Cardiac ventricle fibroblast (primary cell): ENCODE data around the gene OR51E1. TPM values are rescaled to one million over a fixed set of nuclear protein-coding genes. Genes with fewer than 3 reads are reported as not detected.

ENCODE experiments used
- total RNA-seq: library from RNA; depleted of rRNA; stranded (reverse); fragments of >200 nt; gene quantifications from 2 replicates; pipeline ENCODE4 v1.2.3, GENCODE V29; 2015

OR51E1 gene
- not detected in 2 replicates for total RNA-seq

GRCh38 chr11:4643682-4644081 lies at the start of gene OR51E1:
Gene OR51E1 (plus strand): TSS chr11:4643982. CDS start chr11:4652527, 8,545 bp downstream.

GRCh38 chr11:4607781-4608666 lies 35.8 kb upstream of the OR51E1 start, which contains the start of gene TRIM68:
Gene TRIM68 (minus strand): TSS chr11:4608231. CDS start chr11:4605504, 2,727 bp downstream.

GRCh38 chr11:4636962-4637661 lies 6.7 kb upstream of the OR51E1 start, which contains the start of gene OR51D1:
Gene OR51D1 (plus strand): TSS chr11:4637477. CDS start chr11:4639791, 2,314 bp downstream.

GRCh38 chr11:4697585-4697984 lies 53.8 kb downstream of the OR51E1 start, which contains the start of gene OR51E2:
Gene OR51E2 (minus strand): TSS chr11:4697853. CDS start chr11:4682711, 15,142 bp downstream.

GRCh38 chr11:4704054-4704789 lies 60.4 kb downstream of the OR51E1 start, which contains the start of gene MMP26:
Gene MMP26 (plus strand): TSS chr11:4704784.

Other genes with a start within 250 kb of the OR51E1 start
- not detected in 2 replicates for gene OR52K2, start 194.7 kb upstream of the OR51E1 start, total RNA-seq
- not detected in 2 replicates for gene OR52K1, start 161.3 kb upstream of the OR51E1 start, total RNA-seq
- not detected in 2 replicates for gene OR52M1, start 98.8 kb upstream of the OR51E1 start, total RNA-seq
- gene OR52I2, start 62.2 kb upstream of the OR51E1 start, total RNA-seq: not detected in 2 replicates
- not detected in 2 replicates for gene OR52I1, start 49.9 kb upstream of the OR51E1 start, total RNA-seq
- gene TRIM68, start 35.8 kb upstream of the OR51E1 start, total RNA-seq: 11.2 and 12.8 TPM in 2 replicates
- gene OR51D1, start 6.5 kb upstream of the OR51E1 start, total RNA-seq: not detected in 2 replicates
- not detected in 2 replicates for gene OR51E2, start 53.9 kb downstream of the OR51E1 start, total RNA-seq
- not detected in 2 replicates for gene MMP26, start 60.8 kb downstream of the OR51E1 start, total RNA-seq
- gene OR51F1, start 126.0 kb downstream of the OR51E1 start, total RNA-seq: not detected in 2 replicates
- not detected in 2 replicates for gene OR52R1, start 160.4 kb downstream of the OR51E1 start, total RNA-seq
- not detected in 2 replicates for gene OR51F2, start 177.3 kb downstream of the OR51E1 start, total RNA-seq
- gene OR51S1, start 205.2 kb downstream of the OR51E1 start, total RNA-seq: not detected in 2 replicates
- gene OR51T1, start 237.9 kb downstream of the OR51E1 start, total RNA-seq: not detected in 2 replicates